Kidney glomerular epithelial cell (primary cell): ENCODE results near the gene PKIG.

Experiments
- DNase-seq: peaks from one replicate; lab custom pipeline; 2025; lab: John Stamatoyannopoulos, UW

The PKIG gene

DNA sequence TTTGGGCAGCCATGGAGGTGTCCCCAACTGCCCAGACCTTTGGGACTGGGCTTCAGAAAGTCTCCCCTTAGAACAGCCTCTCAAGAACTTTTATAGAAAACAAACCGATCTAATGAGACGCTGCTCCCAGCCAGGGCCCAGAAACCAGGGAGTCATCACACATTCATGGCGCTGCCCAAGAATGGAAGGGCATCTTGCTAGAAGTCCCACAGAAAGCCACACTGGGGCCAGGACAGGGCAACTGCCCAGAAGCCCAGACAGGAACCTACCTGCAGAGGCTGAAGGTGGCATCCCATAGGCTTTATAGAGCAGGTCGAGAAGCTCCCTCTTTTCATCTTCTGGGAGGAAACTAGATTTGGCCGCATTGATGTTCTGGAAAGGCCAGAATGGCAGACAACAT lies 37.7 kb downstream of the PKIG start:
- no peak for DNase-seq

- no peak for DNase-seq
Measured at GRCh38 chr20:44621325-44621724, 38.9 kb downstream of the PKIG start.

DNA sequence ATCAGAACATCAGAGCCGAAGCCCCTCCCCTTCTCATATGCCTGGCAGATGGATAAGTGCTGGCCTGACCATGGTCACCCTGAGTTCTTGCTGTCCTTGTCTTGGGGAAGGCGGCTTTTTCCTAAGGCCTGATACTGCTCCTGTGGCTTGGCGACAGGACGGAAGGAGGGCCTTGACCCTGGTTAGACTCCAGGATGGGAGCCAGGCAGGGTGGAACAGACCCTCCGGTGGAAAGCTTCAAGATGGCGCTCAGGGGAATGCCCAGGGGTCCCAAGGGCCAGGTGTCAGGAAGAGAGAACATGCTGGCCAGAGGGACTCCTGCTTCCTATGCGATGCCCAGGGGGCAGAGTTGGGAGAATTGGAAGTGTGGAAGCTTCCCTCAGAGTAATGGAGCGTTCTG lies 39.6 kb downstream of the PKIG start:
- no peak for DNase-seq

- DNase-seq: no peak
Measured at GRCh38 chr20:44622501-44623270, 40.3 kb downstream of the PKIG start.

DNA sequence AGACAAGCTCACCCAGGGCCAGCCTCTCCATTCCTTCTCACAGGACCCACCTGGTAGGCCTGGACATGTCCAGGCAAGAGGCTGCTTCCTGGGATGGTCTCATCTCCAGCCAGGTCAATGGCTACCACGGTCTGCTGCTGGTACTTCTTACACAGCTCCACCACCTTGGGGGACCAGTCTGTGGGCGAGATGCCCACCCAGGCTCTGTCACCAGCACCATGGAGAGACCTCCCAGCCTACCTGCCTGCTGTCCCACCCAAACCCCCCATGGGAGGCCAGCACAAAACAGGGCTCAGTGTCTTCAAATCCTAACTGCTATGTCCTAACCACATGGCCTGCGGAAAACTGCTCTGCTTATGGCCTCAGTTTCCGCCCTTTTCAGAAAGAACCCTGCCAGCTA lies 41.8 kb downstream of the PKIG start:
- DNase-seq: no peak

DNA sequence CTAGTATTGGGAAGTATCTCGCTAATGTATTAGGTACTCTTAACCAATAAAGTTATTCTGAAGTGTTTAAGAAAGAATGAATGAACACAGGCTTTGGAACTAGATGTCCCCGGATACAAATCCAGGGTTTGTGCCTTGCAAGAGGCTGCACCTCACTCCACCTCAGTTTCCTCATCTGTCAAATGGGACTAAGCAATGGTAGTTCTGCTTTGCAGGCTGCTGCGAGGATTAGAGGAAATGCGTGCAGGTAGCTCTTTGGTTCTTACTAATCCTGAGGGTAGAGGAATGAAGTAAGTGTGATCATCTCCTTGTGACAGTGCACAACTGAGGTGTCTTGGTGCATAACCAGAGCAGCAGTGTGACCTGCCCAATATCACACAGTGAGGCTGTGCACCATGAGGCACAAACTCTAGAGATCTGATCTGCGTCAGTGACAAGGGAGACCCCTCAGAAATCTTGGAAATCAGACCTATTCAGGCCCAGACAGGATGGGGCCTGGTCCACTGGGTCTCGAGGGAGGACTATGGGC lies 42.4 kb downstream of the PKIG start:
- no peak for DNase-seq

DNA sequence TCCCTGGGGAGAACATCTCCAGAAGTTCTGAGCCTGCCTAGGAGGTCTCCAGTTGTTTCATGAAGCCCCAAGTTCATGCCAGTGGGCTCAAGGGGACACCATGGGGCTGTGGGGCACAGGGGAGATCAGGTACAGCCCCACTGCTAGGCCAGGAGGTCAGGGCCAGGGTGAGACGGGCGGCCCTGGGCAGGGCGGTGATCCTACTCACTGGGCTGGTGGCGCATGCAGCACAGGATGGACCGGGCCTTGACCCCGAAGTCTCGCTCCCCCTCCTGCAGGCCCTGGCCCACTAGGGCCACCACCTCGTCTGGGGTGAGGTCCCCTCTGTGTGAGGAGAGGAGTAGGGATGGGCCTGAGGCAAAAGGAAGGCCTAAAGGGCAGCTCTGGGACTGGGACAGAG lies 43.0 kb downstream of the PKIG start:
- no peak for DNase-seq

GRCh38 chr20:44626278-44626677 lies 43.9 kb downstream of the PKIG start:
- no peak for DNase-seq

- no peak for DNase-seq
Measured at GRCh38 chr20:44627364-44628010, 45.1 kb downstream of the PKIG start.

GRCh38 chr20:44629017-44629385 lies 46.6 kb downstream of the PKIG start:
- no peak for DNase-seq

GRCh38 chr20:44629542-44629941 lies 47.2 kb downstream of the PKIG start:
- DNase-seq: no peak

DNA sequence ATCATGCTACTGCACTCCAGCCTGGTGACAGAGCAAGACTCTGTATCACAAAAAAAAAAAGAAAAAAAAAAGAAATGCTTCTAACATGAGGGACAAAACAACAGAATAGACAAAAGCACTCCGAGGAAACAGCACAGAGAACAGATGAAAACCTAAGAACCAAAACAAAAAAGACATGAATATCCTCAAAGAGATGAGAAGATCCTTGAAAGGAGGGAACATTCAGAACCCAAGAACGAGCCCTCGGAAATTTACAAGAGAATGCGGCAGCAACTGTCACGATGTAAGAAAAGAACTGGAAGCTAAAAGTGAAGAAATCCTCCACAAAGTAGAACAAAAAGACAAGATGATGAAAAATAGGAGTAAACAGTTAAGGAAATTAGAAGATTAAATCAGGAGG lies 47.9 kb downstream of the PKIG start:
- DNase-seq: no peak

- no peak for DNase-seq
Measured at GRCh38 chr20:44632103-44632752, 49.8 kb downstream of the PKIG start.

GRCh38 chr20:44633187-44633810 lies 50.9 kb downstream of the PKIG start:
- no peak for DNase-seq

- DNase-seq: no peak
Measured at GRCh38 chr20:44633872-44634600, 51.7 kb downstream of the PKIG start.

GRCh38 chr20:44635877-44636276 lies 53.5 kb downstream of the PKIG start:
- no peak for DNase-seq

DNA sequence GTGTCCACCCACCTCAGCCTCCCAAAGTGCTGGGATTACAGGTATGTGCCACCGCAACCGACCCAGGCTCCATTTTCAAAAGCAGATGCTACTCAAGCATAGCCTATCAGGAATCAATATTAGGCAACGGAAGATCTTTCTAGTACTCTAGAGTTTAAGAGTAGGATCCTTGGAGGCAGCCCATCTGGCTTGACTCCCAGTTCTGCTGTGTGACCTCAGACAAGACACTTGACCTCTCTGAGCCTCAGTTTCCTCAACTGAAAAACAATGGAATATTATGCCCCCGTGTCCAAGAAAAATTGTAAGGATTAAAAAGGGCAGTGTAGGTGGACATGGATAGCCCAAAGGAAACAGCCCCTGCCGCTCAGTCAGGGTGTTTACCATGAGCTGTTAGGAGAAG lies 54.7 kb downstream of the PKIG start:
- no peak for DNase-seq

DNA sequence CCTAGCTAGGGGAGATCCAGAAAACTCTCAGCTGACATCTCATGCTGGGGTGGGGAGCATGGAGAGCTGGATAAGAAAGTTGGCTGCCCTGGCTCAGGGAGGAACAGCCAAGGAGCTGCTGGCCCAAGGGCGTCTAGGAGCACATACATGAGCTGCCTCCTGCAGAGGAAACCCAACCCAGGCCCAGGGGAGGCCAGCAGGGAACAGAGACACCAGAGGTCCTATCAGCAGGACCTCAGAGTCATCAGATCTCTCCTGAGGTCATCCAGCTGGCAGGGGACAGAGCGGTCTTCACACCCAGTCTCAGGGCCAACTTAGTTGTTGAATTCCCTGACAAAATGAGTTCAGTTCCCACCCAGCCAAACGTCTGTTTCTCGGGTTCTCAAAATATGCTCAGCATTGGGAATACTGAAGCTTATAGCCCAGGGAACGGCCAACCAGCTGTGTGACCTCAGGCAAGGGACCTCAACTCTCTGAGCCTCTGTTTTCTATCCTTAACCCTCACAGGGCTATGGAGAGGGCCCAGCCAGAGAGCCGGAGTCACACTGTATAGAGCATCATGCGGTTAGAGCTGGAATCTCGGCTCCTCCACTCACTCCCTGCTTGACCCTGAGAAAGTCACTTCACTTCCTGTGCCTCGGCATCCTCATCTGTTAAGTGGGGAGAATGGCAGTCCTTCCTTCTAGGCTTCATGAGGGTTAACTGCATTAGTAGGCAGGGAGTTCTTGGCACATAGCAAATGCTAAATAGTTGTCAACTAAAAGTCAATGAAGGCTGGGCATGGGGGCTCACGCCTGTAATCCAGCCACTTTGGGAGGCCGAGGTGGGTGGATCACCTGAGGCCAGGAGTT lies 55.4 kb downstream of the PKIG start:
- no peak for DNase-seq

GRCh38 chr20:44640522-44640921 lies 58.1 kb downstream of the PKIG start:
- DNase-seq: no peak

GRCh38 chr20:44641325-44641724 lies 58.9 kb downstream of the PKIG start:
- DNase-seq: no peak
